Measurements from ENCODE around the gene CDKL4.

CDKL4 gene

GRCh38 chr2:39234754-39235153 is 9.0 kb downstream of the CDKL4 start:
- no peaks in the 10 kb centered on the region for H3K27me3 ChIP-seq
- H3K9me3 ChIP-seq, result no peaks in the 10 kb centered on the region
- no peak for TF ChIP-seq Cebpa-rat (IDR thresholded peaks at IDR 0.05)
- H3K4me2 ChIP-seq, result no peak overlapping the region
- H3K4me3 ChIP-seq, result no peak overlapping the region
- H3K36me3 ChIP-seq, result no peaks in the 10 kb centered on the region
- H3K4me1 ChIP-seq, result no peaks in the 10 kb centered on the region
- H3K9ac ChIP-seq, result no peak overlapping the region
- no peaks in the 10 kb centered on the region for H4K20me1 ChIP-seq
- H3K27ac ChIP-seq, result no peak overlapping the region

- H3K4me1 ChIP-seq, result peaks cover 8% of the 10 kb centered on the region
- no peak overlapping the region for H3K9ac ChIP-seq
- no peak for TF ChIP-seq Cebpa-rat (IDR thresholded peaks at IDR 0.05)
These were observed 11.6 kb downstream of the CDKL4 start for GRCh38 chr2:39232141-39232540.

GRCh38 chr2:39228413-39229209 is 15.2 kb downstream of the CDKL4 start:
- H3K9me3 ChIP-seq, result no peaks in the 10 kb centered on the region
- H3K4me2 ChIP-seq, result peak overlapping the region; percentile 72
- H3K27ac ChIP-seq, result no peak overlapping the region
- no peaks in the 10 kb centered on the region for H3K27me3 ChIP-seq
- H3K36me3 ChIP-seq, result no peaks in the 10 kb centered on the region
- H3K4me1 ChIP-seq, result peaks cover 8% of the 10 kb centered on the region
- H3K9ac ChIP-seq, result no peak overlapping the region
- no peak overlapping the region for H3K4me3 ChIP-seq
- H4K20me1 ChIP-seq, result no peaks in the 10 kb centered on the region
- no peak for TF ChIP-seq Cebpa-rat (IDR thresholded peaks at IDR 0.05)

More at GRCh38 chr2:39232141-39232540, 11.6 kb downstream of the CDKL4 start:
- no peaks in the 10 kb centered on the region for H4K20me1 ChIP-seq
- H3K27me3 ChIP-seq, result no peaks in the 10 kb centered on the region
- no peaks in the 10 kb centered on the region for H3K36me3 ChIP-seq
- H3K4me2 ChIP-seq, result no peak overlapping the region
- no peaks in the 10 kb centered on the region for H3K9me3 ChIP-seq
- no peak overlapping the region for H3K27ac ChIP-seq
- no peak overlapping the region for H3K4me3 ChIP-seq

DNA sequence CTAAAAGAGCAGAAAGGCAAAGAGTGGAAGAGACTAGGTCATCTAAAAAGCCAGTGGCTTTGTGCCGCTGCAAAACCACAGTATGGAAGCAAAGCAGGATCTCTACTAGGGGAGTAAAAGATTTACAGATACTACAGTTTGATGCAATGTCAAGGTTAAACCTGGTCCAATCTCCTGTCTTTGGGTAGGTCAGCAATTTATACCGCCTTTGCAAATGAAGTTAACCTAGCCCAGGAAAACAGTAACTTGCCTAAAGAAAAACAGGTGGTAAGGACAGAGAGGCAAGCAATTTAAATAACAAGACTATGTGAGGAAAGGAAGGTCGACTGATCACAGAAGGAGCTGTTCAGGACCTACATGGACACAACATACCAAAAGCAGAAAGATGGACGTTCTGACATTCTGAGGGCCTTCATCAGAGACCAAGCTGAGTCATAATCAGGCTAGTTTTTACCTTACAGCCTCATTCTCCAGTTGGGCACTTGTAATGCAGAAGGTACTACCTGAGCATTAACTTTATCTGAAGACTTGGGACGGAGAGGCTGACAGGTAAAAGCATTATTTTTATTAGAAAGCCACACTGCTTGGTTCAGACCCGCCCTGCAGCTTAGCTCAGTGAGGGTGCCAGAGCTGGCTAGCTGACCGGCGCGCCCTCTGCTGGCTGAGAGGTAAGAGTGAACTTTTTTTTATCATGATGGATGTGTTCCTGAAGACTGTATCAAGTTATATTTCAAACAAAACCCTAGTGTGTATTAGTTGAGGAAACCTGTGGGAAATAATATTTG is 15.9 kb downstream of the CDKL4 start:
- Histone ChIP-seq H4K20me1 (no peaks in the 10 kb centered on the region), H3K9me3 (no peaks in the 10 kb centered on the region), H3K4me1 (peaks cover 8% of the 10 kb centered on the region), H3K27me3 (no peaks in the 10 kb centered on the region), H3K27ac (no peak overlapping the region), H3K4me2 (peak overlapping the region; percentile 72), H3K9ac (no peak overlapping the region), H3K36me3 (no peaks in the 10 kb centered on the region), H3K4me3 (no peak overlapping the region)
- no peak for TF ChIP-seq Cebpa-rat (IDR thresholded peaks at IDR 0.05)

GRCh38 chr2:39225567-39225966 is 18.2 kb downstream of the CDKL4 start:
- H3K4me3 ChIP-seq, result no peak overlapping the region
- no peak overlapping the region for H3K4me2 ChIP-seq

GRCh38 chr2:39223909-39224308 is 19.9 kb downstream of the CDKL4 start:
- H3K9me3 ChIP-seq, result no peaks in the 10 kb centered on the region

More at GRCh38 chr2:39225567-39225966, 18.2 kb downstream of the CDKL4 start:
- Histone ChIP-seq H3K9ac (no peak overlapping the region), H3K36me3 (no peaks in the 10 kb centered on the region), H3K27me3 (no peaks in the 10 kb centered on the region), H4K20me1 (no peaks in the 10 kb centered on the region), H3K9me3 (no peaks in the 10 kb centered on the region), H3K27ac (no peak overlapping the region), H3K4me1 (peaks cover 8% of the 10 kb centered on the region)
- no peak for TF ChIP-seq Cebpa-rat (IDR thresholded peaks at IDR 0.05)

DNA sequence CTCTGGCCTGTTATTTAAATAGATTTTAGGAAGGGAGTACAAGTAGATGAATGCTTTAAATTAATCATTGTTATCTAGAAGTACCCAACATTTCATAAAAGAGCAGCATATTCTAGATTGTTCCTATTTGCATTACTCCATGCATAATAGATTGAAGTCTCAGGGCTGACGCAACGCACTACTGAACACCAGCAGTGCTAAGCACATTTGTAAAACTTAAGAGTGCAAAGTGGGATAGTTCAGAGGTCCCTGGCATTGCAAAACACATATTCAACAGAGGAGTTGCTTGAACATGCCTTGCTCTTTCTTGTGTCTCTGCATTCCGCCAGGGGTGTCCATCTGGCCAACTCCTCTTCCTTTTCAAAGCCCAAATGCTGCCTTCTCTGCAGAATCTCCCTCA is 22.3 kb downstream of the CDKL4 start:
- H3K36me3 ChIP-seq, result no peaks in the 10 kb centered on the region
- no peaks in the 10 kb centered on the region for H3K27me3 ChIP-seq
- no peak overlapping the region for H3K4me3 ChIP-seq
- no peak for TF ChIP-seq Cebpa-rat (IDR thresholded peaks at IDR 0.05)
- no peak overlapping the region for H3K9ac ChIP-seq
- no peak overlapping the region for H3K4me2 ChIP-seq
- no peak overlapping the region for H3K27ac ChIP-seq
- no peaks in the 10 kb centered on the region for H3K9me3 ChIP-seq
- peaks cover 13% of the 10 kb centered on the region for H3K4me1 ChIP-seq
- no peaks in the 10 kb centered on the region for H4K20me1 ChIP-seq

More at GRCh38 chr2:39223909-39224308, 19.9 kb downstream of the CDKL4 start:
- Histone ChIP-seq H3K27ac (no peak overlapping the region), H3K36me3 (no peaks in the 10 kb centered on the region), H3K4me3 (no peak overlapping the region), H4K20me1 (no peaks in the 10 kb centered on the region), H3K4me1 (peaks cover 7% of the 10 kb centered on the region), H3K4me2 (no peak overlapping the region), H3K27me3 (no peaks in the 10 kb centered on the region), H3K9ac (no peak overlapping the region)
- TF ChIP-seq Cebpa-rat (IDR thresholded peaks at IDR 0.05), result no peak

DNA sequence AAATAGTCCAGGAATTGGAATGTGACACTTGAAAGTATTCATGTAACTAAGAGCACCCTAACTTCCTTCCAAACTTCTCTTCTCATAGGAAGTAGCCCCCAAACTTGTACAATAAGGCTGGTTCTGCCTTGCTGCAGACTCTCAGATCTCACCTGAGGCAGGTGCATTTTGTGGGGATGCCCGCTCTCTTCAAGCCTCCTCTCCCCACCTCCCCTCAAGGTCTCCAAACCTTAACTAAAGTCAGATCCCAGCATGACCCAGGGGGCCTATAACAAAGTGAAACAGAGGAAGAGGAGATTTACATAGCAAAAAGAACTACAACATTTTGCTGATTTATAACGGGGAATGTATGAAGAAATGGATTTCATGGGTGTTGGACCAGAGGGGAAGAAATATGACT is 23.6 kb downstream of the CDKL4 start:
- no peaks in the 10 kb centered on the region for H3K9me3 ChIP-seq
- H3K27ac ChIP-seq, result no peak overlapping the region
- no peaks in the 10 kb centered on the region for H4K20me1 ChIP-seq
- no peaks in the 10 kb centered on the region for H3K36me3 ChIP-seq
- TF ChIP-seq Cebpa-rat (IDR thresholded peaks at IDR 0.05), result no peak
- H3K27me3 ChIP-seq, result no peaks in the 10 kb centered on the region
- no peak overlapping the region for H3K9ac ChIP-seq
- peaks cover 14% of the 10 kb centered on the region for H3K4me1 ChIP-seq
- H3K4me2 ChIP-seq, result no peak overlapping the region
- no peak overlapping the region for H3K4me3 ChIP-seq

DNA sequence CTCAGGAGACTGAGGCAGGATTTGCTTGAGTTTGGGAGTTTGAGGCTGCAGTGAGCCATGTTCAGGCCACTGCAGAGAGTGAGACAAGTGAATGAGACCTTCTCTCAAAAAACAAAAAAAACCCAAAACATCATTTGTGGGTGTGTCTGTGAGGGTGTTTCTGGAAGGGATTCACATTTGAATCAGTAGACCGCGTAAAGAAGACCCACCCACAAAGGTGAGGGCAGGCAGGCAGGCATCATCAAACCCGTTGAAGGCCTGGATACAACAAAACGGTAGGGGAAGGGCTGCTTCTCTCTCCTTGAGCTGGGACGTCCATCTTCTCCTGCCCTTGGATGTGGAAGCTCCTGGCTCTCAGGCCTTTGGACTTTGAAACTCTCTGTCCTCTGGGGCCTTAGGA is 25.4 kb downstream of the CDKL4 start:
- Histone ChIP-seq H3K4me2 (no peak overlapping the region), H3K36me3 (no peaks in the 10 kb centered on the region), H3K27me3 (no peaks in the 10 kb centered on the region), H3K27ac (no peak overlapping the region), H4K20me1 (no peaks in the 10 kb centered on the region), H3K4me3 (no peak overlapping the region), H3K9me3 (no peaks in the 10 kb centered on the region), H3K9ac (no peak overlapping the region), H3K4me1 (peaks cover 14% of the 10 kb centered on the region)
- TF ChIP-seq Cebpa-rat (IDR thresholded peaks at IDR 0.05), result no peak

DNA sequence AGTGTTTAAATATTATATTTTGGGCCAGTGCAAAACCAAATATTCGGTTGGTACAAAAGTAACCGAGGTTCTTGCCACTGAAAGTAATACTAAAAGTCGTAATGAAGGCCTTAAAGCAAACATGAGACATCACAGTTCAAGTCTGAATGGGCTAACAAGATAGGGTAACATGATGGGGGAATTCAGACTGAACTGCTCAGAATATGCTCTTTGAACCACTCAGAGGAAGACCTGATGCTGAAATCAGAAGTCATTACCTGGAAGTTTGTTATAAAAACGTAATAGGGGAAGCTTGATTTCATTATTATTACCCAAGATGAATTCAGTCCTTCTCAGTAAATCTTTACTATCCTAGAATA is 26.6 kb downstream of the CDKL4 start:
- Histone ChIP-seq H3K27me3 (no peaks in the 10 kb centered on the region), H3K4me2 (peak overlapping the region; percentile 51), H3K4me1 (peaks cover 14% of the 10 kb centered on the region), H4K20me1 (no peaks in the 10 kb centered on the region), H3K4me3 (no peak overlapping the region), H3K9me3 (no peaks in the 10 kb centered on the region), H3K9ac (no peak overlapping the region), H3K36me3 (no peaks in the 10 kb centered on the region), H3K27ac (no peak overlapping the region)
- TF ChIP-seq Cebpa-rat (IDR thresholded peaks at IDR 0.05), result no peak

Data from BLaER1 (cell line).